SK-N-SH (cell line): ENCODE measurements around the gene FOXA3. TPM values are rescaled to one million over a fixed set of nuclear protein-coding genes. Genes with fewer than 3 reads are reported as not detected.

Experiments used
- CTCF ChIA-PET: fragments of 300-600, 350-600 bp; formaldehyde crosslinking; extraction: SDS; loops from one replicate; lab custom pipeline; 2021; lab: Yijun Ruan, JAX
- POLR2A ChIA-PET: fragments of 350-600 bp; sonication (Branson Sonifier 250); formaldehyde crosslinking; extraction: SDS; loops from one replicate; lab custom pipeline; 2020; ENCODE audit warnings: antibody characterized with exemption, inconsistent platforms; lab: Yijun Ruan, JAX
- DNase-seq: peaks from one replicate; pipeline ENCODE4 v3.0.0; 2012
- H2AFZ ChIP-seq: fragments of 200-600 bp; sonication (generic); 2 replicates; pipeline ENCODE4 v1.8.1; 2016; ENCODE audit warnings: antibody characterized with exemption, mild to moderate bottlenecking, low read depth
- H3F3A ChIP-seq: fragments of 200-600 bp; sonication (generic); replicated peaks from 2 replicates; pipeline ENCODE3; 2016; ENCODE audit warnings: antibody characterized with exemption, mild to moderate bottlenecking; ENCODE audit not compliant: insufficient read depth
- H3K27ac ChIP-seq, 2 experiments: fragments of 200-500 bp in 1 of 2; fragments of 200-600 bp in 1 of 2; sonication (Bioruptor generic) in 1 of 2; sonication (generic), shearing (Covaris generic) in 1 of 2; 2 replicates each; pipeline versions ENCODE4 v1.5.1 to v1.6.1; 2014 to 2016; ENCODE audit warnings: low read depth in 2 of 2, inconsistent platforms in 1 of 2, low read length in 1 of 2, mild to moderate bottlenecking in 1 of 2, mixed read lengths in 1 of 2
- H3K27me3 ChIP-seq: fragments of 200-600 bp; sonication (generic), shearing (Covaris generic); 2 replicates; pipeline ENCODE4 v1.6.1; 2016; ENCODE audit warnings: mixed run types; ENCODE audit not compliant: insufficient read depth
- H3K36me3 ChIP-seq, 2 experiments: fragments of 200-500 bp in 1 of 2; fragments of 200-600 bp in 1 of 2; sonication (Bioruptor generic) in 1 of 2; sonication (generic) in 1 of 2; replicated peaks in 1 of 2; 2 replicates each; pipeline versions ENCODE3 to v1.5.1; 2014 to 2016; ENCODE audit warnings: low read length in 1 of 2, mild to moderate bottlenecking in 1 of 2; ENCODE audit not compliant: insufficient read depth in 2 of 2, control insufficient read depth in 1 of 2
- H3K4me1 ChIP-seq, 2 experiments: fragments of 200-500 bp in 1 of 2; fragments of 200-600 bp in 1 of 2; sonication (Bioruptor generic) in 1 of 2; sonication (generic), shearing (Covaris generic) in 1 of 2; 2 replicates each; pipeline versions ENCODE4 v1.5.1 to v1.6.1; 2014 to 2016; ENCODE audit warnings: low read depth in 1 of 2, low read length in 1 of 2, mixed run types in 1 of 2; ENCODE audit not compliant: insufficient read depth in 2 of 2, control insufficient read depth in 1 of 2
- H3K4me2 ChIP-seq: fragments of 200-600 bp; sonication (generic), shearing (Covaris generic); 2 replicates; pipeline ENCODE4 v1.6.1; 2017; ENCODE audit warnings: mixed run types
- H3K4me3 ChIP-seq, 2 experiments: fragments of 200-500 bp in 1 of 2; fragments of 200-600 bp in 1 of 2; sonication (Bioruptor generic) in 1 of 2; sonication (generic), shearing (Covaris generic) in 1 of 2; 2 replicates each; pipeline versions ENCODE4 v1.5.1 to v1.8.1; 2014 to 2016; ENCODE audit warnings: low read depth in 2 of 2, inconsistent platforms in 1 of 2, low read length in 1 of 2, mild to moderate bottlenecking in 1 of 2, mixed read lengths in 1 of 2, moderate library complexity in 1 of 2
- H3K79me2 ChIP-seq: fragments of 200-600 bp; sonication (generic); 2 replicates; pipeline ENCODE4 v1.8.1; 2017; ENCODE audit warnings: mild to moderate bottlenecking; ENCODE audit not compliant: insufficient read depth
- H3K9ac ChIP-seq: fragments of 200-600 bp; sonication (generic); 2 replicates; pipeline ENCODE4 v1.6.1; 2017; ENCODE audit warnings: mixed run types
- H3K9me2 ChIP-seq: fragments of 200-600 bp; sonication (generic); 2 replicates; pipeline ENCODE4 v1.6.1; 2017; ENCODE audit warnings: mixed run types
- H3K9me3 ChIP-seq: fragments of 200-600 bp; sonication (generic); 2 replicates; pipeline ENCODE4 v1.6.1; 2017; ENCODE audit warnings: mixed run types, mild to moderate bottlenecking, moderate library complexity
- H4K20me1 ChIP-seq: fragments of 200-600 bp; sonication (generic); 2 replicates; pipeline ENCODE4 v1.6.1; 2017; ENCODE audit warnings: mild to moderate bottlenecking, mixed run types; ENCODE audit not compliant: insufficient read depth
- CHD2 ChIP-seq: fragments of 150-350 bp; IDR thresholded peaks from 2 replicates; pipeline ENCODE4 v1.6.1; 2018; ENCODE audit warnings: low read length; ENCODE audit not compliant: partially characterized antibody
- CTCF ChIP-seq: fragments of 200-600 bp; sonication (generic); IDR thresholded peaks from 2 replicates; pipeline ENCODE4 v1.6.1; 2017; ENCODE audit warnings: antibody characterized with exemption, mild to moderate bottlenecking, moderate library complexity
- ELF1 ChIP-seq: IDR thresholded peaks from 2 replicates; pipeline ENCODE4 v1.4.0; 2012
- EP300 ChIP-seq, 2 experiments: IDR thresholded peaks; 2 replicates each; pipeline versions ENCODE4 v1.4.0 to v1.6.1; 2012; ENCODE audit warnings: borderline replicate concordance in 1 of 2, low read depth in 1 of 2, low read length in 1 of 2
- EZH2phosphoT487 ChIP-seq: fragments of 200-600 bp; sonication (generic); IDR thresholded peaks from 2 replicates; pipeline ENCODE4 v1.6.1; 2017; ENCODE audit warnings: low read depth, mixed run types, mild to moderate bottlenecking, antibody characterized with exemption, moderate library complexity, borderline replicate concordance
- FOXJ3 ChIP-seq: sonication (generic); formaldehyde crosslinking; IDR thresholded peaks from 2 replicates; pipeline ENCODE4 v1.5.1; 2020; ENCODE audit warnings: mild to moderate bottlenecking, missing genetic modification reagents
- FOXM1 ChIP-seq: IDR thresholded peaks from 2 replicates; pipeline ENCODE4 v1.4.0; 2012; ENCODE audit warnings: low read depth, mild to moderate bottlenecking
- GATA2 ChIP-seq: sonication (generic); formaldehyde crosslinking; IDR thresholded peaks from 2 replicates; pipeline ENCODE4 v1.5.0; 2020; ENCODE audit warnings: mild to moderate bottlenecking, missing genetic modification reagents
- IRF3 ChIP-seq: fragments of 150-350 bp; IDR thresholded peaks from 2 replicates; pipeline ENCODE4 v1.6.1; 2016; ENCODE audit warnings: mild to moderate bottlenecking, low read depth, low read length
- JUND ChIP-seq: IDR thresholded peaks from 2 replicates; pipeline ENCODE4 v1.4.0; 2012
- MEF2A ChIP-seq: IDR thresholded peaks from 2 replicates; pipeline ENCODE4 v1.4.0; 2012; ENCODE audit warnings: low read depth, borderline replicate concordance
- NFIC ChIP-seq: IDR thresholded peaks from 2 replicates; pipeline ENCODE4 v1.4.0; 2012; ENCODE audit warnings: borderline replicate concordance
- NRF1 ChIP-seq: IDR thresholded peaks from 2 replicates; pipeline ENCODE4 v1.6.1; 2012; ENCODE audit warnings: low read depth, mild to moderate bottlenecking, low read length
- PBX3 ChIP-seq: IDR thresholded peaks from 2 replicates; pipeline ENCODE4; 2012
- POLR2AphosphoS5 ChIP-seq: IDR thresholded peaks from 2 replicates; pipeline ENCODE4 v1.6.1; 2012; ENCODE audit warnings: low read depth, low read length
- RAD21 ChIP-seq: IDR thresholded peaks from 2 replicates; pipeline ENCODE4 v1.6.1; 2012; ENCODE audit warnings: mild to moderate bottlenecking, low read length
- REST ChIP-seq: IDR thresholded peaks from 2 replicates; pipeline ENCODE4 v1.6.1; 2012; ENCODE audit warnings: mild to moderate bottlenecking, low read depth, low read length, moderate library complexity
- RFX5 ChIP-seq: IDR thresholded peaks from 2 replicates; pipeline ENCODE4 v1.6.1; 2012; ENCODE audit warnings: mild to moderate bottlenecking, improper control_type of control experiment, low read length
- SMC3 ChIP-seq: IDR thresholded peaks from 2 replicates; pipeline ENCODE4 v1.6.1; 2012; ENCODE audit warnings: low read depth, low read length, improper control_type of control experiment
- TCF12 ChIP-seq: IDR thresholded peaks from 2 replicates; pipeline ENCODE4 v1.4.0; 2012
- YY1 ChIP-seq: IDR thresholded peaks from 2 replicates; pipeline ENCODE4 v1.4.0; 2012; ENCODE audit warnings: low read depth, mild to moderate bottlenecking
- WGBS: methylation state at CpG from one replicate; pipeline ENCODE4 v1.1.6; 2017; ENCODE audit warnings: low lambda C conversion rate; 5-methylcytosine and 5-hydroxymethylcytosine counted together
- polyA plus RNA-seq, 3 experiments: library from polyadenylated mRNA; depleted of rRNA; stranded (reverse); fragments of >200 nt; gene quantifications; 2 replicates each; pipeline ENCODE4 v1.2.3, GENCODE V29; 2012

Gene FOXA3
- polyA plus RNA-seq, 1 of the 3 experiments (the other 2 are of a cell fraction), result 1.5 TPM

GRCh38 chr19:45906221-45906620 lies 42.1 kb downstream of the FOXA3 start:
- H3K4me3 ChIP-seq, result no peak overlapping the region
- no peaks in the 10 kb centered on the region for H3K9me3 ChIP-seq
- no peaks in the 10 kb centered on the region for H4K20me1 ChIP-seq
- no peak overlapping the region for H3K4me2 ChIP-seq
- no peak overlapping the region for H3K9ac ChIP-seq
- ChIA-PET CTCF (no interaction called here), POLR2A (no interaction called here)
- no peak overlapping the region for H2AFZ ChIP-seq
- no peak for DNase-seq
- no peaks in the 10 kb centered on the region for H3K9me2 ChIP-seq
- WGBS, result 91% methylated on average over 3 of the region's 3 CpGs
- no peaks in the 10 kb centered on the region for H3K36me3 ChIP-seq
- H3K79me2 ChIP-seq, result peaks cover 3% of the 10 kb centered on the region; the same call in 1 of the 2 replicates
- H3F3A ChIP-seq, result peaks cover 8% of the 10 kb centered on the region
- H3K27me3 ChIP-seq, result no peaks in the 10 kb centered on the region
- TF ChIP-seq NFIC (no peak), CHD2 (no peak), NRF1 (no peak), IRF3 (no peak), TCF12 (no peak), PBX3 (no peak), SMC3 (no peak), EZH2phosphoT487 (no peak), JUND (no peak), EP300 (IDR thresholded peaks at IDR 0.05; ENCODE audit: borderline replicate concordance in 1 of 2, low read depth in 1 of 2, low read length in 1 of 2) (no peak), POLR2AphosphoS5 (no peak), GATA2 (CRISPR knock-in tag) (no peak)
- H3K4me1 ChIP-seq, result peaks cover 0 to 3% of the 10 kb centered on the region in 2 experiments; a peak in 1 of 4 replicates
- H3K27ac ChIP-seq, result no peak overlapping the region

GRCh38 chr19:45908956-45909355 lies 44.8 kb downstream of the FOXA3 start:
- Histone ChIP-seq H3K4me1 (no peaks in the 10 kb centered on the region), H3K4me3 (no peak overlapping the region), H3K9me2 (no peaks in the 10 kb centered on the region), H3K27me3 (no peaks in the 10 kb centered on the region), H3K79me2 (no peaks in the 10 kb centered on the region), H3K27ac (no peak overlapping the region), H4K20me1 (no peaks in the 10 kb centered on the region), H2AFZ (no peak overlapping the region), H3K36me3 (no peaks in the 10 kb centered on the region), H3K9me3 (no peaks in the 10 kb centered on the region), H3K4me2 (no peak overlapping the region), H3K9ac (no peak overlapping the region), H3F3A (no peaks in the 10 kb centered on the region)
- CTCF ChIA-PET, result interaction anchor here (1.2 kb wide), 2 partner anchors 26 to 92 kb away, joined by 3 read pairs; no protein-coding TSS in a partner anchor
- no peak for TF ChIP-seq PBX3
- TF ChIP-seq MEF2A, result no peak
- no peak for TF ChIP-seq RFX5
- no peak for TF ChIP-seq EP300 (IDR thresholded peaks at IDR 0.05; ENCODE audit: borderline replicate concordance in 1 of 2, low read depth in 1 of 2, low read length in 1 of 2)
- TF ChIP-seq REST, result no peak
- no peak for TF ChIP-seq ELF1
- no peak for TF ChIP-seq NRF1
- no peak for TF ChIP-seq POLR2AphosphoS5
- TF ChIP-seq FOXJ3 (CRISPR knock-in tag), result no peak
- TF ChIP-seq YY1, result no peak
- TF ChIP-seq RAD21, result no peak
- no peak for TF ChIP-seq FOXM1
- no peak for TF ChIP-seq GATA2 (CRISPR knock-in tag)
- TF ChIP-seq CTCF, result no peak
- no peak for TF ChIP-seq CHD2
- DNase-seq, result no peak
- POLR2A ChIA-PET, result no interaction called here
- 62% methylated on average over 5 of the region's 5 CpGs for WGBS
